ENCODE measurements around the gene SLC12A2. TPM values are rescaled to one million over a fixed set of nuclear protein-coding genes. Genes with fewer than 3 reads are reported as not detected.

The SLC12A2 gene
- total RNA-seq, 1 donor from 2014 or later = 42.8 TPM

DNA sequence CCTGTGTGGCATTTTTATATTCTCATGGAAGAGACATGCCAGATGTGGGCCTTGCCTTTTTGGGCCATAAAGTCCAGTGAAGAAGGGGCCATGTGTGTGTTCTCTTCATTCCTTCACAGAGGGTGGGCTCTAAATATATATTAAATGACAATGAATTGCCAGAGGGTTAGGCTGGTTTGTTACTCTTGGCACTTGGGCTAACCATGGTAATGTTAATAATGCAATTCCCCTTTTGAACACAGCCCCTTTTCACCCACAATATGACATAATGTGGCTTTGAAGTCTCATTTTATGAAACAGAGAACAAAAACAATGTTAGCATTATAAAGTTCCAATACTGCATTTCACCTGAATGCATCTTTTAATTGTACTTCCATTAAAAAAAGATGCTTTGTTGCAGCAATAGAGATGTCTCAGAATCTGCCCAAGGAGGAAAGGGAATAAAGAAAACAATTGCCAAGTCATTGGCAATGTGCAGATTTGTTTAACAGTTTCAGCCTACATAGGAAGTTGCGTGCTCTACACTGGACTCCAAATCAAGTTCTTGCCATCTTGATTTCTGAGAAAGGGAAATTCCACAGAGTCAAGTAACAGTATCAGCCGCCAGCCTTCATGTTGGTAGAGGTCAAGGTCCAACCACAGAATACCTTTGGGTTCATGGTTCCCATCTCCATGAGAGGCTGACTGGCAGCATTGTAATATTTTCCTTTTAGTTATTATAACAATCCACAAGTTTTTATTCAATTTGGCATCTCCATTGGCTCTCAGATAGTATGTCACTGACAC is 141.9 kb downstream of the SLC12A2 start:
- no peak for DNase-seq (ENCODE audit: low spot score)

DNA sequence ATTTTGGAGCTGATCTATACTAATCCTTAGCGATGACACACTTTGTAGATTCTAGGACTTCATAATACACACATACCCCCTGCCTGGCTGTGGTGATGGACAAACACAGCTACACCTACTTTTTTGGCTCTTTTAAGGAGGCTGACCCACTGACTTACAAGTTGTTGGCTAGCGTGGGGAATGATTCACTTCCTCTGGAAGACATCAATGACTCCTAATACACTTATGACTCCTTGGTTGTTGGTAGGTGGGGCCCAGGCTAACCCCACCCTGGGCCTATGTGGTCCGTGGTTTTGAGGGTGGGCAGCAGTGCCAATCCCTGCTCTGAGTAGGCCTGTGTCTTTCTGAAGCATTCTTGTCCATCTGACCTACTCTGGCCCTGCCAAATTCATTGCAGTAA is 144.4 kb downstream of the SLC12A2 start:
- DNase-seq (ENCODE audit: low spot score) = no peak

DNA sequence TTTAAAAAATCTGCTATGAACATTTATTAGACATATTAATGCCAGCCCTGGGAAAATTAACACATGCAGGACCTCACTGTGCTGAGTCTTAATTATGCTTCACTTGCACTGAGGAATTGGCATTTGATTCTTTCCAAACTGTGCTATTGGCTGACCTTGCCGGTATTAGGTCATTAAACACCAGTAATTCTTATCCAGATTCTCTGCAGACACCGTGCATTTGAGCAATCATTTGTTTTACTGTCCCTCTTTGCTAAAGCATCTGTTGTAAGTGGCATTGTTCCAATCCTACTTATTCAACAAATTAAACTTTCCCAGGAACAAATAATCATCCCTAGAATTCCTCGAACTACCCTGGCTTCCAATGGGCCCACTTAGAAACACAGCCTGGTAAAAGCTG is 145.0 kb downstream of the SLC12A2 start:
- no peak for DNase-seq (ENCODE audit: low spot score)

DNA sequence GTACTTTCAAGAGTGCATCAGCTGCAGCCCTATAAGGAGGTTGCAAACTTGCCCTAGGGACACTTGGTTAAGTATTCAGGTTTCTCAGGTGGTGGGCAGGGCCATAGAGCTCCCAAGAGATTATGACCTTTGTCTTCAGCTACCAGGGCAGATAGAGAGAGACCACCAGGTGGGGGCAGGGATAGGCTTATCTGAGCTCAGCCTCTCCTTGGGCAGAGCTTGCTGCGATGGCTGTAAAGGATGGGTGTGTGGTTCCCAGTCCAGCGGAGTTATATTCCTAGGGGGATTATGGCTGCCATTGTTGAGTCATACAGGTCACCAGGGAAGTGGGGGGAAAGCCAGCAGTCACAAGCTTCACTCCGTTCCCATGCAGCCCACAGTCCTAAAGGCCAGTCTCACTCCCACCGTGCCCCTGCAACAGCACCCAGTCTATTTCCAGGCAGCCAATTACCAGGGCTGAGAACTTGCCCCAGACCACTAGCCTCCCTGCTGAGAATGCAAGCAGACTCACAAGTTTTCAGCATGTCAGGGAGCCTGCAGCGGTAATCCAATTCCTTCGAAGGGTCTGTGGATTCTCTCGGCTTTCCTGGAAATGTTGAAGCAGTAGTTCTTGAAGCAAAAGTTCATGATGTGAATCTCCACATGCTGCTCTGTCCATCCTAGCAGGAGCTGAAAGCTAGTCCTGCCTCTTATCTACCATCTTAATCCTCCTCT is 151.5 kb downstream of the SLC12A2 start:
- DNase-seq (ENCODE audit: low spot score) = no peak

DNA sequence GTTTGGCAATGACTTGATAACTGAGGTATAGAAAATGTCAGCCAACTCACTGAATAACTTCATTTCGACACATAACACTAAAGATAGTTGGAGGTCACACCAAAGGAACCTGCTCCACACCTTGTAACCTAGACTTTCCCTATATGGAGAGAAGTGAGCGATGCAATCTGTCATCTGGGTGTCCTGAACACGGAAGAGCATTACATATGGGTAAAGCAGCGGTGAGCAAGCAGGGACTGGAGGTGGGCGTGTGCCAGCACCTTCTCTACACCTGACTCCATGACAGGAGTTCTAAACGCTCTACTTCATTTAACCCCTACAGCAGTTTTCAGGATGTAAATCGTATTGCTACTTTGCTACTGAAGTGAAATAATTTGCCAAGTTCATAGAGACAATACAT is 152.8 kb downstream of the SLC12A2 start:
- no peak for DNase-seq (ENCODE audit: low spot score)

DNA sequence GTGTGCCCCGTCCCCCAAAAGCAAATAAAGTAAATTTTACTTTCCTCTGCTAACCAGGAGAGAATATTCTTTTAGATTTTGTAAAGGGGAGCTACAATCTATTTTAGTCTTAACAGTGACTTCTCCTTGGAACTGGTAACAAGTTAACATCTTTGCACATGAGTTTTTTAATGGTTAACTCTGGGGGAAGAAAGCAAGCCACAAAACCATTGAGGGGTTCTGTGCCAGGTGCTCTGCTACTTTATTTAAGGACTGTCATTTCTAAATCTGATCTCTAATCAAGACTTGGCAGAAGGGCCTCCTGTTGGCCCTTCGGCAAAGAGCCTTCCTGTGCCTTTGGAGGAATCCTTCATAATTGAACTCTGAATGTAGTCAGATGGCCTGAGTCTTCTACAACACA is 153.4 kb downstream of the SLC12A2 start:
- DNase-seq (ENCODE audit: low spot score) = no peak

DNA sequence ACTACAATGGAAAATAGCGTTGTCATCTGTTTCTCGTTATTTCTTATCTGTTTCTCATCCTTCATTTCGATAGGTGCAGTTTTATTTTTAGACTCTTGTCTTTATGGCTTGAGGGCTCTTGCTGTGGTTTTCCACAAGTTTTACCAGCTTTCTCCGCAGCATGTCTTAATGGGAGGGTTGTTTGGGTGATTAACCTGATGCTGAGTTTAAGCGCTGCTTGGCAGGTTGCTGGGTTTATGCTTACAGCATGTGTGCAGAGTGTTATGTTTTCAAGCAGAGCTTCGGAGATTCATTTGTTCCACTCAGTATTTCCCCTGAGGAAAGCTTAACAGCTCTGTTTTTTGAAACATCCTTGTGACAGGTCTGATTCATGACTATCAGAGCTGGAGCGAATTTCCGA is 154.0 kb downstream of the SLC12A2 start:
- DNase-seq (ENCODE audit: low spot score) = no peak
